H1 (cell line): ENCODE measurements around the gene ENO4. TPM values are rescaled to one million over a fixed set of nuclear protein-coding genes. Genes with fewer than 3 reads are reported as not detected.

ENCODE experiments used
- CTCF ChIA-PET: fragments of 300-600 bp; sonication (Branson Sonifier 250); formaldehyde crosslinking; loops from one replicate; lab custom pipeline; 2021; ENCODE audit not compliant: partially characterized antibody; lab: Charles Lee
- POLR2A ChIA-PET: fragments of 300-600 bp; sonication (Branson Sonifier 250); formaldehyde crosslinking; loops from one replicate; lab custom pipeline; 2021; ENCODE audit warnings: inconsistent platforms; ENCODE audit not compliant: partially characterized antibody; lab: Charles Lee
- DNase-seq, 2 experiments: peaks; one replicate each; pipeline versions ENCODE4 v3.0.0 to v3.0.0-alpha.2; 2010 to 2022; ENCODE audit warnings: low spot score in 2 of 2, low read depth in 1 of 2, mixed read lengths in 1 of 2
- FAIRE-seq: peaks from 2 replicates; lab custom pipeline; 2011; peaks lifted over from hg19 to GRCh38; lab: Jason Lieb, UNC
- H2AFZ ChIP-seq: 2 replicates; pipeline ENCODE4 v1.8.1; 2012; ENCODE audit warnings: low read length, inconsistent platforms
- H2AK5ac ChIP-seq: 2 replicates; pipeline ENCODE4 v1.6.1; 2013; ENCODE audit warnings: low read depth, low read length
- H2BK120ac ChIP-seq: replicated peaks from 2 replicates; pipeline ENCODE3; 2013; ENCODE audit warnings: low read depth, low read length, inconsistent platforms
- H2BK12ac ChIP-seq: 2 replicates; pipeline ENCODE4 v1.6.1; 2013; ENCODE audit warnings: low read depth, low read length
- H2BK15ac ChIP-seq: 2 replicates; pipeline ENCODE4 v1.6.1; 2013; ENCODE audit warnings: low read length
- H2BK20ac ChIP-seq: 2 replicates; pipeline ENCODE4 v1.6.1; 2013; ENCODE audit warnings: low read length
- H2BK5ac ChIP-seq: 2 replicates; pipeline ENCODE4 v1.6.1; 2013; ENCODE audit warnings: low read depth, low read length
- H3K14ac ChIP-seq: 2 replicates; pipeline ENCODE4 v1.6.1; 2013; ENCODE audit warnings: inconsistent platforms; ENCODE audit not compliant: insufficient read length
- H3K18ac ChIP-seq: 2 replicates; pipeline ENCODE4 v1.6.1; 2013; ENCODE audit warnings: low read length; ENCODE audit errors: extremely low read depth
- H3K23ac ChIP-seq: 2 replicates; pipeline ENCODE4 v1.6.1; 2013; ENCODE audit warnings: inconsistent platforms; ENCODE audit not compliant: insufficient read length
- H3K23me2 ChIP-seq: 2 replicates; pipeline ENCODE4 v1.6.1; 2013; ENCODE audit warnings: low read depth, low read length
- H3K27ac ChIP-seq: 2 replicates; pipeline ENCODE4 v1.6.1; 2011; ENCODE audit warnings: low read depth, low read length, inconsistent platforms
- H3K27me3 ChIP-seq, 4 experiments: replicated peaks in 1 of 4; 1 replicate in 1 of 4; 2 replicates in 3 of 4; pipeline versions ENCODE4 v1.6.1 to v1.8.1; 2011 to 2013; ENCODE audit warnings: low read length in 3 of 4, mild to moderate bottlenecking in 3 of 4, inconsistent platforms in 2 of 4, mixed read lengths in 2 of 4, moderate library complexity in 1 of 4; ENCODE audit not compliant: control insufficient read depth in 3 of 4, insufficient read depth in 3 of 4; ENCODE audit errors: extremely low read depth in 1 of 4
- H3K36me3 ChIP-seq, 4 experiments: 2 replicates each; pipeline versions ENCODE4 v1.6.1 to v1.8.1; 2011 to 2013; ENCODE audit warnings: mild to moderate bottlenecking in 4 of 4, low read length in 3 of 4, moderate library complexity in 2 of 4, control low read depth in 1 of 4, inconsistent platforms in 1 of 4; ENCODE audit not compliant: insufficient read depth in 4 of 4, control insufficient read depth in 2 of 4
- H3K4ac ChIP-seq: replicated peaks from 2 replicates; pipeline ENCODE3; 2013; ENCODE audit warnings: low read length, low read depth, mixed read lengths, inconsistent platforms; ENCODE audit not compliant: insufficient read length
- H3K4me1 ChIP-seq, 4 experiments: replicated peaks in 1 of 4; 1 replicate in 1 of 4; 2 replicates in 3 of 4; pipeline versions ENCODE4 v1.6.1 to v1.8.1; 2011 to 2013; ENCODE audit warnings: low read length in 3 of 4, inconsistent platforms in 2 of 4, mixed read lengths in 1 of 4; ENCODE audit not compliant: insufficient read depth in 4 of 4, control insufficient read depth in 3 of 4
- H3K4me2 ChIP-seq, 2 experiments: 2 replicates each; pipeline versions ENCODE4 v1.6.1 to v1.8.1; 2011 to 2013; ENCODE audit warnings: low read depth in 2 of 2, low read length in 2 of 2, control low read depth in 1 of 2, inconsistent platforms in 1 of 2, mild to moderate bottlenecking in 1 of 2; ENCODE audit not compliant: insufficient read depth in 1 of 2
- H3K4me3 ChIP-seq, 4 experiments: fragments of 200-600, 300-600 bp in 1 of 4; sonication (generic), shearing (Covaris generic), sonication (Bioruptor Twin) in 1 of 4; 2 replicates each; pipeline versions ENCODE4 v1.5.1 to v1.8.1; 2011 to 2016; ENCODE audit warnings: low read length in 4 of 4, low read depth in 3 of 4, control low read depth in 2 of 4, inconsistent platforms in 2 of 4, mild to moderate bottlenecking in 2 of 4, mixed read lengths in 1 of 4, moderate library complexity in 1 of 4; ENCODE audit not compliant: insufficient read depth in 2 of 4; ENCODE audit errors: extremely low read depth in 1 of 4
- H3K56ac ChIP-seq: replicated peaks from 2 replicates; pipeline ENCODE3; 2013; ENCODE audit warnings: low read depth, mild to moderate bottlenecking, mixed read lengths, low read length, inconsistent platforms; ENCODE audit not compliant: insufficient read length
- H3K79me1 ChIP-seq: 2 replicates; pipeline ENCODE4 v1.6.1; 2013; ENCODE audit warnings: low read depth, low read length, control low read depth
- H3K79me2 ChIP-seq, 2 experiments: 2 replicates each; pipeline versions ENCODE4 v1.6.1 to v1.8.1; 2012 to 2013; ENCODE audit warnings: low read length in 2 of 2, mild to moderate bottlenecking in 2 of 2, inconsistent platforms in 1 of 2; ENCODE audit not compliant: insufficient read depth in 2 of 2, control insufficient read depth in 1 of 2
- H3K9ac ChIP-seq, 4 experiments: replicated peaks in 1 of 4; 1 replicate in 1 of 4; 2 replicates in 3 of 4; pipeline versions ENCODE4 v1.6.1 to v1.8.1; 2011 to 2013; ENCODE audit warnings: low read depth in 3 of 4, low read length in 3 of 4, control low read depth in 2 of 4, mild to moderate bottlenecking in 2 of 4, moderate library complexity in 2 of 4, inconsistent platforms in 1 of 4; ENCODE audit errors: extremely low read depth in 1 of 4
- H3K9me3 ChIP-seq, 2 experiments: 2 replicates each; pipeline versions ENCODE4 v1.6.1 to v1.8.1; 2012 to 2013; ENCODE audit warnings: mild to moderate bottlenecking in 2 of 2, moderate library complexity in 2 of 2, control low read depth in 1 of 2, inconsistent platforms in 1 of 2, low read depth in 1 of 2, low read length in 1 of 2, mixed read lengths in 1 of 2; ENCODE audit not compliant: insufficient read depth in 2 of 2
- H4K20me1 ChIP-seq, 2 experiments: replicated peaks in 1 of 2; 2 replicates each; pipeline versions ENCODE3 to v1.8.1; 2011 to 2013; ENCODE audit warnings: inconsistent platforms in 2 of 2, low read length in 2 of 2, mild to moderate bottlenecking in 1 of 2; ENCODE audit not compliant: insufficient read depth in 2 of 2, control insufficient read depth in 1 of 2
- H4K5ac ChIP-seq: 2 replicates; pipeline ENCODE4 v1.6.1; 2013; ENCODE audit warnings: low read length, low read depth, mixed read lengths, inconsistent platforms; ENCODE audit not compliant: insufficient read length
- H4K8ac ChIP-seq: 2 replicates; pipeline ENCODE4 v1.8.0; 2013; ENCODE audit warnings: mild to moderate bottlenecking, moderate library complexity, low read length, inconsistent platforms; ENCODE audit not compliant: insufficient read depth; ENCODE audit errors: extremely low read depth
- H4K91ac ChIP-seq: replicated peaks from 2 replicates; pipeline ENCODE3; 2013; ENCODE audit warnings: low read length, mixed read lengths, inconsistent platforms; ENCODE audit not compliant: insufficient read length
- CBX8 ChIP-seq: fragments of 300-800, 300-1000 bp; sonication (generic); IDR thresholded peaks from 2 replicates; pipeline ENCODE4 v1.7.1; 2016; ENCODE audit warnings: low read depth, low read length, borderline replicate concordance
- CHD2 ChIP-seq: IDR thresholded peaks from 2 replicates; pipeline ENCODE4 v1.6.1; 2012; ENCODE audit warnings: low read length, improper control_type of control experiment
- CREB1 ChIP-seq: IDR thresholded peaks from 2 replicates; pipeline ENCODE4 v1.6.1; 2012; ENCODE audit warnings: inconsistent platforms
- EZH2 ChIP-seq: fragments of 200-600 bp; sonication (generic); IDR thresholded peaks from 2 replicates; pipeline ENCODE4 v1.7.1; 2012; ENCODE audit warnings: low read depth, mild to moderate bottlenecking, moderate library complexity, low read length, inconsistent platforms; ENCODE audit not compliant: severe bottlenecking
- FOSL1 ChIP-seq: IDR thresholded peaks from 2 replicates; pipeline ENCODE4 v1.6.1; 2011; ENCODE audit warnings: mild to moderate bottlenecking, low read depth, low read length, moderate library complexity; ENCODE audit not compliant: insufficient read depth
- JUND ChIP-seq: IDR thresholded peaks from 2 replicates; pipeline ENCODE4 v1.6.1; 2011; ENCODE audit warnings: mild to moderate bottlenecking, improper control_type of control experiment, low read length
- KDM1A ChIP-seq: fragments of 200-600, 300-600 bp; sonication (generic); IDR thresholded peaks from 2 replicates; pipeline ENCODE4 v1.7.1; 2016; ENCODE audit warnings: mild to moderate bottlenecking, low read length, borderline replicate concordance
- NRF1 ChIP-seq: IDR thresholded peaks from 2 replicates; pipeline ENCODE4 v1.6.1; 2011; ENCODE audit warnings: mild to moderate bottlenecking, low read depth, low read length, improper control_type of control experiment
- TBP ChIP-seq: IDR thresholded peaks from 2 replicates; pipeline ENCODE4 v1.6.1; 2011; ENCODE audit warnings: low read depth, low read length, improper control_type of control experiment
- WGBS, 2 experiments: shearing (Covaris generic) in 1 of 2; methylation state at CpG; one replicate each; pipeline versions ENCODE4 v1.1.6 to v1.1.7; 2013 to 2015; ENCODE audit warnings: low lambda C conversion rate in 2 of 2, mixed read lengths in 2 of 2, inconsistent platforms in 1 of 2, low coverage in 1 of 2, missing lambda C conversion rate in 1 of 2; ENCODE audit not compliant: insufficient replicate concordance in 2 of 2, insufficient coverage in 1 of 2, insufficient read length in 1 of 2; ENCODE audit errors: extremely low coverage in 1 of 2, missing lambda C conversion rate in 1 of 2; 5-methylcytosine and 5-hydroxymethylcytosine counted together
- polyA plus RNA-seq, 7 experiments: library from polyadenylated mRNA; depleted of rRNA in 3 of 7; stranded (reverse) in 5 of 7; unstranded in 2 of 7; fragments of >200 nt in 5 of 7; fragments of 200-250 nt in 2 of 7; gene quantifications; 1 replicate in 5 of 7; 2 replicates in 1 of 7; 4 replicates in 1 of 7; pipeline versions ENCODE4 v1.2.1 to v1.2.3, GENCODE V29; 2011 to 2013; ENCODE audit warnings: missing spikeins in 2 of 7, mixed read lengths in 2 of 7
- total RNA-seq: library from RNA; stranded (reverse); fragmentation: NEBNext Ultra II Directional; extraction: Animal tissue kit (Norgen Biotek cat#: 25700); gene quantifications from 2 replicates; pipeline ENCODE4 v1.2.1, GENCODE V29; 2021
- TF ChIP-seq, protein P1 (sequence below): IDR thresholded peaks from 2 replicates; pipeline ENCODE4 v1.6.1; 2012; ENCODE audit warnings: inconsistent platforms
- TF ChIP-seq, protein P2 (sequence below): IDR thresholded peaks from 2 replicates; pipeline ENCODE4 v1.6.1; 2011; ENCODE audit warnings: low read length, improper control_type of control experiment

The ENO4 gene
- total and polyA plus RNA-seq, 2 of the 8 experiments (the other 6 are each of a cell fraction or from before 2014, with no cell fraction given): 0.77 TPM; not detected in 1

DNA sequence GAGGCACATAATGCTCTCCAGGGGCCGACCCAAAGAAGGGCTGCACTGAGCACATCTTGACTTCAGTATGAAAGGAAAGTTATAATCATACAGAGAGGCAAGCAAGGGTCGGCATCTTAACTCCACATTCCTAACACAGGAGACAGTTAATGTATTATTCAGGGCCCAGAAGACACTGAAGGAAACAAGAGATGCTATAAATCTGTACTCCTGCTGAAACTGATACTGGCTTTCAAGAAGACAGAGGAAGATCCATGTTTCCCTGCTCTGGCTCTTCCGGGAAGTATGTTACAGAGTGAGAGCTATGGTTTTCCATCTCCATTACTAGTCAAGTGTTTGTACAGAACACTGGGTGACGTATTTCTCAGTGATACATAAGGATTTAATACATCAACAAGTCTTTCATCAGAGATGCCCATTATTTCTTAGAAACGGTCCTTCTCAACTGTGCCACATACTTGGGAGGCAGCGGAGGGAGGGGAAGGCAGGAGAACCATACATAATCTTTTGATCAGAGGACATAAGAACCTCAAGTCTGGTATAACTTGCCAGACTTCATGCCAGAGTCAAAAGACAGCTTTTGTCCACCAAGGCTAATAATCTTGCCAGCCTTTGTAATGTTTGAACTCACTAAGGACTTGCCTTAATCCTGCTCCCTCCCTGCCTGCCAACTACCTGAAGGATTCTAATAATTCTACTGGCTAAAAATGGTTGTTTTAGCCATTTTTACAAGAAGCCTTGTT lies 58.1 kb downstream of the ENO4 start:
- Histone ChIP-seq H3K27me3 (no peaks in the 10 kb centered on the region), H3K79me2 (no peaks in the 10 kb centered on the region), H3K56ac (no peak overlapping the region), H3K9me3 (no peaks in the 10 kb centered on the region), H3K14ac (no peak overlapping the region), H2BK5ac (no peak overlapping the region), H4K5ac (no peak overlapping the region), H2BK20ac (no peak overlapping the region), H3K36me3 (peaks cover 0 to 3% (median 0%) of the 10 kb centered on the region in 4 experiments; a peak in 1 of 8 replicates), H3K79me1 (no peaks in the 10 kb centered on the region), H2AK5ac (no peak overlapping the region), H3K4ac (no peak overlapping the region), H4K8ac (no peak overlapping the region), H4K91ac (no peak overlapping the region), H2BK120ac (no peak overlapping the region), H3K9ac (no peak overlapping the region), H3K4me2 (no peak overlapping the region), H4K20me1 (no peaks in the 10 kb centered on the region), H3K4me3 (no peak overlapping the region), H3K18ac (no peak overlapping the region), H2AFZ (no peak overlapping the region), H3K23me2 (no peaks in the 10 kb centered on the region), H3K23ac (no peak overlapping the region), H3K27ac (no peak overlapping the region), H2BK15ac (no peak overlapping the region), H3K4me1 (no peaks in the 10 kb centered on the region), H2BK12ac (no peak overlapping the region)
- CTCF ChIA-PET: interaction anchor here (1.3 kb wide), 1 partner anchor 111 kb away, joined by 3 read pairs; no protein-coding TSS in a partner anchor
- POLR2A ChIA-PET: no interaction called here
- no peak for DNase-seq
- 87% methylated on average over 6 of the region's 6 CpGs; no CpG with 5 or more reads in 1 of the 2 experiments for WGBS, 2 experiments
- no peak for FAIRE-seq
- no peak for TF ChIP-seq CBX8
- no peak for TF ChIP-seq JUND
- TF ChIP-seq EZH2: no peak
- TF ChIP-seq FOSL1: no peak
- TF ChIP-seq, protein P1, sequence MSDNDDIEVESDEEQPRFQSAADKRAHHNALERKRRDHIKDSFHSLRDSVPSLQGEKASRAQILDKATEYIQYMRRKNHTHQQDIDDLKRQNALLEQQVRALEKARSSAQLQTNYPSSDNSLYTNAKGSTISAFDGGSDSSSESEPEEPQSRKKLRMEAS: no peak
- TF ChIP-seq KDM1A: no peak
- TF ChIP-seq NRF1: no peak
- TF ChIP-seq, protein P2, sequence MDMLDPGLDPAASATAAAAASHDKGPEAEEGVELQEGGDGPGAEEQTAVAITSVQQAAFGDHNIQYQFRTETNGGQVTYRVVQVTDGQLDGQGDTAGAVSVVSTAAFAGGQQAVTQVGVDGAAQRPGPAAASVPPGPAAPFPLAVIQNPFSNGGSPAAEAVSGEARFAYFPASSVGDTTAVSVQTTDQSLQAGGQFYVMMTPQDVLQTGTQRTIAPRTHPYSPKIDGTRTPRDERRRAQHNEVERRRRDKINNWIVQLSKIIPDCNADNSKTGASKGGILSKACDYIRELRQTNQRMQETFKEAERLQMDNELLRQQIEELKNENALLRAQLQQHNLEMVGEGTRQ: no peak
- no peak for TF ChIP-seq CHD2
- TF ChIP-seq TBP: no peak
- TF ChIP-seq CREB1: no peak
